Measurements from ENCODE around the gene GRAP2. TPM values are rescaled to one million over a fixed set of nuclear protein-coding genes. Genes with fewer than 3 reads are reported as not detected.
A peak's percentile ranks its signal among the peaks of the same experiment; 100 is the strongest.

The GRAP2 gene
- total and polyA plus RNA-seq, 11 donors = 0.24 to 5.0 (median 0.85) TPM; not detected in 1

DNA sequence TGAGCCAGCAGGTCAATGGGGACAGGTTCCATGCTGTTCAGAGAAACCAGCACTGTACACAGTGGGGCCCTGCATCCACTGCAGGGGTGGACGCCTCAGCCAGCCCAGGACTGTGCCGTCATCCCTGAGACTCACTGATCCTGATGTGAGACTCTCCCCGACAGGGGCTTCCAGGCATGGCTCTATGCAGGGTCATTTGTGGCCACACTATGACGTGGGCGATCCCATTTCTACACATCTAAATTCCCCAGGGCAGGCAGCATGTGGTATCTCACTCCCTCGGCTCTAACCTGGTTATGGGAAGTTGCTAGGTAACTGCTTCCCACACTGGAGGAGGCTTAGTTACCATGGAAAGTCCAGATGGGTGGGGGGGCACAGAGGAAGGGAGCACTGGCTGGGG, 79.7 kb downstream of the GRAP2 start:
- WGBS, 4 donors = 67 to 85% (median 74%) methylated on average over 5 to 6 of the region's 6 CpGs
- H3K27ac ChIP-seq = no peak overlapping the region
- H3K36me3 ChIP-seq = no peaks in the 10 kb centered on the region
- peaks cover 0 to 27% (median 0%) of the 10 kb centered on the region in 9 donors for H3K27me3 ChIP-seq
- no peaks in the 10 kb centered on the region for H3K9me3 ChIP-seq
- intact Hi-C loops (cut with DNase I) = no loop called here
- DNase-seq (no peak), ATAC-seq (peak in 1 of 4 donors; percentile 46)
- TF ChIP-seq, protein P1, sequence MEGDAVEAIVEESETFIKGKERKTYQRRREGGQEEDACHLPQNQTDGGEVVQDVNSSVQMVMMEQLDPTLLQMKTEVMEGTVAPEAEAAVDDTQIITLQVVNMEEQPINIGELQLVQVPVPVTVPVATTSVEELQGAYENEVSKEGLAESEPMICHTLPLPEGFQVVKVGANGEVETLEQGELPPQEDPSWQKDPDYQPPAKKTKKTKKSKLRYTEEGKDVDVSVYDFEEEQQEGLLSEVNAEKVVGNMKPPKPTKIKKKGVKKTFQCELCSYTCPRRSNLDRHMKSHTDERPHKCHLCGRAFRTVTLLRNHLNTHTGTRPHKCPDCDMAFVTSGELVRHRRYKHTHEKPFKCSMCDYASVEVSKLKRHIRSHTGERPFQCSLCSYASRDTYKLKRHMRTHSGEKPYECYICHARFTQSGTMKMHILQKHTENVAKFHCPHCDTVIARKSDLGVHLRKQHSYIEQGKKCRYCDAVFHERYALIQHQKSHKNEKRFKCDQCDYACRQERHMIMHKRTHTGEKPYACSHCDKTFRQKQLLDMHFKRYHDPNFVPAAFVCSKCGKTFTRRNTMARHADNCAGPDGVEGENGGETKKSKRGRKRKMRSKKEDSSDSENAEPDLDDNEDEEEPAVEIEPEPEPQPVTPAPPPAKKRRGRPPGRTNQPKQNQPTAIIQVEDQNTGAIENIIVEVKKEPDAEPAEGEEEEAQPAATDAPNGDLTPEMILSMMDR (IDR thresholded peaks at IDR 0.05) = no peak
- TF ChIP-seq POLR2A (IDR thresholded peaks at IDR 0.05) = no peak
- no peak overlapping the region for H3K4me3 ChIP-seq
- no peaks in the 10 kb centered on the region for H3K4me1 ChIP-seq

DNA sequence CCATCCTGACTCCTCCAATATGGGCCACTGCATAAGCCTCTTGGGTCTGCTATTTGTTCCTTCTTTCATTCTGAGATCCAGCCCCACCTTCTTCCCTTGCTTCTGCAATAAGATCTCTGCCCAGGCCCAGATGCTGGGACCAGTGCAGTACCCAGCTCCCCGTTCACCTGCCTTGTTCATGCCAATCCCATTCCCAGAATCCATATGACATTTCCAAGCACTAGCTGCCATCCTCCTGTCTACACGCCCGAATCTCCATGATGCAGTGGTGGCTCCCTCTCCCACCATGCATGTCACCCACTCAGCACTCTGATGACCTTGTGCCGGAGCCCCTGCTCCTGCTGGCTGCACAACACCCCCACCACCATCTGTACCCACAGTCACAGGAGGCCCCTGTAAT, 82.5 kb downstream of the GRAP2 start:
- WGBS, 4 donors = 79 to 91% (median 90%) methylated on average over 4 of the region's 4 CpGs

GRCh38 chr22:39984006-39984405, 83.1 kb downstream of the GRAP2 start:
- Histone ChIP-seq H3K4me1 (peaks cover 0 to 4% (median 0%) of the 10 kb centered on the region in 12 donors), H3K27ac (no peak overlapping the region), H3K9me3 (no peaks in the 10 kb centered on the region), H3K4me3 (no peak overlapping the region), H3K36me3 (no peaks in the 10 kb centered on the region), H3K27me3 (peaks cover 0 to 4% (median 0%) of the 10 kb centered on the region in 9 donors)
- DNase-seq = no peak
- peak in 3 of 4 donors; percentile 18 to 31 (median 18) for ATAC-seq
- intact Hi-C loops (cut with DNase I) = no loop called here
- TF ChIP-seq POLR2A (IDR thresholded peaks at IDR 0.05) = no peak
- TF ChIP-seq, protein P1 (IDR thresholded peaks at IDR 0.05) = no peak
- 34 to 45% (median 39%) methylated on average over 2 of the region's 2 CpGs for WGBS, 4 donors

More for the DNA sequence above, 82.5 kb downstream of the GRAP2 start:
- Histone ChIP-seq H3K27ac (no peak overlapping the region), H3K4me1 (no peaks in the 10 kb centered on the region), H3K9me3 (no peaks in the 10 kb centered on the region), H3K36me3 (no peaks in the 10 kb centered on the region), H3K27me3 (peaks cover 0 to 5% (median 0%) of the 10 kb centered on the region in 9 donors), H3K4me3 (no peak overlapping the region)
- no peak for DNase-seq
- no peak for TF ChIP-seq POLR2A (IDR thresholded peaks at IDR 0.05)
- TF ChIP-seq, protein P1 (IDR thresholded peaks at IDR 0.05) = no peak
- no peak for ATAC-seq
- intact Hi-C loops (cut with DNase I) = no loop called here

GRCh38 chr22:39984746-39985145, 83.9 kb downstream of the GRAP2 start:
- no peaks in the 10 kb centered on the region for H3K9me3 ChIP-seq
- peaks cover 0 to 4% (median 0%) of the 10 kb centered on the region in 9 donors for H3K27me3 ChIP-seq
- no peak for ATAC-seq
- intact Hi-C loops (cut with DNase I) = no loop called here
- H3K36me3 ChIP-seq = no peaks in the 10 kb centered on the region
- no peak for DNase-seq
- 72 to 90% (median 87%) methylated on average over 2 of the region's 2 CpGs for WGBS, 4 donors
- no peak for TF ChIP-seq POLR2A (IDR thresholded peaks at IDR 0.05)
- TF ChIP-seq, protein P1 (IDR thresholded peaks at IDR 0.05) = no peak
- H3K4me1 ChIP-seq = peaks cover 0 to 12% (median 0%) of the 10 kb centered on the region in 12 donors
- no peak overlapping the region for H3K27ac ChIP-seq
- H3K4me3 ChIP-seq = no peak overlapping the region
